T-helper 1 cell treated with Interleukin-12 subunit alpha and Interleukin-12 subunit beta and Interleukin-4 antibody, amounts not matched to agents 30 μg/mL and 1 μg/mL, for 36 hours (primary cell): ENCODE results near the gene IGFLR1.

Source experiments
- H3K27ac Mint-ChIP-seq: one replicate; pipeline ENCODE4 v1.8.0; 2021; ENCODE audit warnings: mild to moderate bottlenecking, mixed read lengths
- H3K27me3 Mint-ChIP-seq: one replicate; pipeline ENCODE4 v1.8.0; 2021; ENCODE audit warnings: low read depth, mixed read lengths
- H3K36me3 Mint-ChIP-seq: one replicate; pipeline ENCODE4 v1.8.0; 2021; ENCODE audit warnings: low read depth, mixed read lengths
- H3K4me1 Mint-ChIP-seq: one replicate; pipeline ENCODE4 v1.8.0; 2021; ENCODE audit warnings: low read depth, mixed read lengths
- H3K4me3 Mint-ChIP-seq: one replicate; pipeline ENCODE4 v1.8.0; 2021; ENCODE audit warnings: mild to moderate bottlenecking, moderate library complexity, mixed read lengths
- H3K9me3 Mint-ChIP-seq: one replicate; pipeline ENCODE4 v1.8.0; 2021; ENCODE audit warnings: mixed read lengths

IGFLR1 gene

GRCh38 chr19:35719402-35720162 lies 22.7 kb downstream of the IGFLR1 start:
- peak overlapping the region; percentile 95 for H3K4me3 Mint-ChIP-seq
- peaks cover 25% of the 10 kb centered on the region for H3K4me1 Mint-ChIP-seq
- H3K9me3 Mint-ChIP-seq, result no peaks in the 10 kb centered on the region
- H3K27me3 Mint-ChIP-seq, result no peaks in the 10 kb centered on the region
- H3K36me3 Mint-ChIP-seq, result peaks cover 37% of the 10 kb centered on the region
- H3K27ac Mint-ChIP-seq, result peak overlapping the region; percentile 94

GRCh38 chr19:35718345-35719041 lies 23.8 kb downstream of the IGFLR1 start:
- H3K4me1 Mint-ChIP-seq, result peaks cover 36% of the 10 kb centered on the region
- H3K9me3 Mint-ChIP-seq, result no peaks in the 10 kb centered on the region
- H3K27ac Mint-ChIP-seq, result peak overlapping the region; percentile 94
- peak overlapping the region; percentile 95 for H3K4me3 Mint-ChIP-seq
- H3K27me3 Mint-ChIP-seq, result no peaks in the 10 kb centered on the region
- peaks cover 31% of the 10 kb centered on the region for H3K36me3 Mint-ChIP-seq

- peaks cover 27% of the 10 kb centered on the region for H3K36me3 Mint-ChIP-seq
- H3K9me3 Mint-ChIP-seq, result no peaks in the 10 kb centered on the region
- no peaks in the 10 kb centered on the region for H3K27me3 Mint-ChIP-seq
- H3K4me1 Mint-ChIP-seq, result peaks cover 42% of the 10 kb centered on the region
- H3K4me3 Mint-ChIP-seq, result peak within 1 kb of the TSS; percentile 95
- H3K27ac Mint-ChIP-seq, result peak within 1 kb of the TSS; percentile 97
These were observed 24.4 kb downstream of the IGFLR1 start, which contains the start of gene KMT2B for GRCh38 chr19:35717665-35718344. TSS of gene KMT2B (plus strand) at chr19:35718003. CDS start at chr19:35718019, 16 bp downstream.

GRCh38 chr19:35716801-35717664 lies 25.2 kb downstream of the IGFLR1 start:
- no peaks in the 10 kb centered on the region for H3K9me3 Mint-ChIP-seq
- no peaks in the 10 kb centered on the region for H3K27me3 Mint-ChIP-seq
- peak overlapping the region; percentile 93 for H3K4me3 Mint-ChIP-seq
- H3K4me1 Mint-ChIP-seq, result peaks cover 49% of the 10 kb centered on the region
- H3K36me3 Mint-ChIP-seq, result peaks cover 23% of the 10 kb centered on the region
- peak overlapping the region; percentile 97 for H3K27ac Mint-ChIP-seq

GRCh38 chr19:35715981-35716800 lies 26.1 kb downstream of the IGFLR1 start:
- Mint-ChIP-seq H3K27me3 (no peaks in the 10 kb centered on the region), H3K4me1 (peaks cover 54% of the 10 kb centered on the region), H3K4me3 (peak overlapping the region; percentile 93), H3K9me3 (no peaks in the 10 kb centered on the region), H3K36me3 (peaks cover 20% of the 10 kb centered on the region), H3K27ac (peak overlapping the region; percentile 97)

- H3K4me1 Mint-ChIP-seq, result peaks cover 62% of the 10 kb centered on the region
- no peaks in the 10 kb centered on the region for H3K9me3 Mint-ChIP-seq
- peak overlapping the region; percentile 97 for H3K27ac Mint-ChIP-seq
- peak overlapping the region; percentile 93 for H3K4me3 Mint-ChIP-seq
- peaks cover 18% of the 10 kb centered on the region for H3K36me3 Mint-ChIP-seq
- no peaks in the 10 kb centered on the region for H3K27me3 Mint-ChIP-seq
These were observed 26.9 kb downstream of the IGFLR1 start for GRCh38 chr19:35715355-35715809.

GRCh38 chr19:35714601-35715354 lies 27.5 kb downstream of the IGFLR1 start:
- H3K36me3 Mint-ChIP-seq, result peaks cover 16% of the 10 kb centered on the region
- H3K4me3 Mint-ChIP-seq, result peak overlapping the region; percentile 93
- peak overlapping the region; percentile 99 for H3K27ac Mint-ChIP-seq
- no peaks in the 10 kb centered on the region for H3K9me3 Mint-ChIP-seq
- H3K27me3 Mint-ChIP-seq, result no peaks in the 10 kb centered on the region
- H3K4me1 Mint-ChIP-seq, result peaks cover 66% of the 10 kb centered on the region

GRCh38 chr19:35713904-35714495 lies 28.3 kb downstream of the IGFLR1 start:
- Mint-ChIP-seq H3K4me1 (peaks cover 62% of the 10 kb centered on the region), H3K36me3 (peaks cover 12% of the 10 kb centered on the region), H3K27me3 (no peaks in the 10 kb centered on the region), H3K27ac (peak overlapping the region; percentile 99), H3K4me3 (peak overlapping the region; percentile 93), H3K9me3 (no peaks in the 10 kb centered on the region)

GRCh38 chr19:35713506-35713850 lies 28.8 kb downstream of the IGFLR1 start:
- no peaks in the 10 kb centered on the region for H3K9me3 Mint-ChIP-seq
- peak overlapping the region; percentile 93 for H3K4me3 Mint-ChIP-seq
- H3K36me3 Mint-ChIP-seq, result peaks cover 9% of the 10 kb centered on the region
- H3K27ac Mint-ChIP-seq, result peak overlapping the region; percentile 99
- peaks cover 61% of the 10 kb centered on the region for H3K4me1 Mint-ChIP-seq
- no peaks in the 10 kb centered on the region for H3K27me3 Mint-ChIP-seq

- peak overlapping the region; percentile 99 for H3K27ac Mint-ChIP-seq
- peak overlapping the region; percentile 93 for H3K4me3 Mint-ChIP-seq
- H3K4me1 Mint-ChIP-seq, result peaks cover 61% of the 10 kb centered on the region
These were observed 29.4 kb downstream of the IGFLR1 start for GRCh38 chr19:35712567-35713505.

GRCh38 chr19:35710784-35711723 lies 31.2 kb downstream of the IGFLR1 start:
- Mint-ChIP-seq H3K27me3 (no peaks in the 10 kb centered on the region), H3K36me3 (peaks cover 3% of the 10 kb centered on the region), H3K27ac (peak overlapping the region; percentile 99), H3K4me3 (peak overlapping the region; percentile 74), H3K4me1 (peaks cover 54% of the 10 kb centered on the region), H3K9me3 (no peaks in the 10 kb centered on the region)

More at GRCh38 chr19:35712567-35713505, 29.4 kb downstream of the IGFLR1 start:
- no peaks in the 10 kb centered on the region for H3K9me3 Mint-ChIP-seq
- peaks cover 9% of the 10 kb centered on the region for H3K36me3 Mint-ChIP-seq
- no peaks in the 10 kb centered on the region for H3K27me3 Mint-ChIP-seq
